Neural cell (in vitro differentiated cells): ENCODE measurements around the gene POMP. TPM values are rescaled to one million over a fixed set of nuclear protein-coding genes. Genes with fewer than 3 reads are reported as not detected.

Source experiments
- H2AFZ ChIP-seq: fragments of 200-600, 300-800 bp; sonication (generic), shearing (Covaris generic); 2 replicates; pipeline ENCODE4 v1.6.0; 2014; ENCODE audit warnings: low read depth, mild to moderate bottlenecking, antibody characterized with exemption, low read length, moderate library complexity
- H3F3A ChIP-seq: fragments of 200-600 bp; shearing (Covaris generic); 2 replicates; pipeline ENCODE4 v1.6.1; 2016; ENCODE audit warnings: mild to moderate bottlenecking, moderate library complexity, mixed read lengths, antibody characterized with exemption, low read length; ENCODE audit not compliant: insufficient read depth, poor library complexity, severe bottlenecking
- H3K27ac ChIP-seq: fragments of 200-600, 300-800 bp; sonication (generic), shearing (Covaris generic); 2 replicates; pipeline ENCODE4 v1.5.1; 2014; ENCODE audit warnings: mild to moderate bottlenecking, low read length, moderate library complexity
- H3K27me3 ChIP-seq: fragments of 300-800, 200-600 bp; sonication (generic), shearing (Covaris generic); 2 replicates; pipeline ENCODE4 v1.6.0; 2014; ENCODE audit warnings: mild to moderate bottlenecking, low read depth, low read length, moderate library complexity; ENCODE audit not compliant: insufficient read depth
- H3K36me3 ChIP-seq: fragments of 300-800, 200-600 bp; sonication (generic), shearing (Covaris generic); 2 replicates; pipeline ENCODE4 v1.5.1; 2014; ENCODE audit warnings: mild to moderate bottlenecking, antibody characterized with exemption, low read length, moderate library complexity; ENCODE audit not compliant: insufficient read depth
- H3K4me2 ChIP-seq: fragments of 300-800, 200-600 bp; sonication (generic), shearing (Covaris generic); 2 replicates; pipeline ENCODE4 v1.6.0; 2014; ENCODE audit warnings: mild to moderate bottlenecking, low read length
- H3K4me3 ChIP-seq: fragments of 300-800, 200-600 bp; sonication (generic), shearing (Covaris generic); 2 replicates; pipeline ENCODE4 v1.5.1; 2014; ENCODE audit warnings: mild to moderate bottlenecking, low read length, moderate library complexity
- H3K79me2 ChIP-seq: fragments of 200-600 bp; shearing (Covaris generic); replicated peaks from 2 replicates; pipeline ENCODE4 v1.6.0; 2014; ENCODE audit warnings: mild to moderate bottlenecking, low read length, moderate library complexity; ENCODE audit not compliant: insufficient read depth
- H3K9ac ChIP-seq: fragments of 300-800, 200-600 bp; sonication (generic), shearing (Covaris generic); 2 replicates; pipeline ENCODE4 v1.6.1; 2016; ENCODE audit warnings: mild to moderate bottlenecking, low read length, mixed read lengths
- H3K9me2 ChIP-seq: fragments of 200-600 bp; shearing (Covaris generic); 2 replicates; pipeline ENCODE4 v1.6.1; 2016; ENCODE audit warnings: mild to moderate bottlenecking, low read length, mixed read lengths; ENCODE audit not compliant: insufficient read depth
- H3K9me3 ChIP-seq: fragments of 200-600, 300-800 bp; sonication (generic), shearing (Covaris generic); 2 replicates; pipeline ENCODE4 v1.6.1; 2016; ENCODE audit warnings: mild to moderate bottlenecking, mixed run types, low read length, moderate library complexity, mixed read lengths
- H4K20me1 ChIP-seq: fragments of 200-600 bp; shearing (Covaris generic); 2 replicates; pipeline ENCODE4 v1.6.1; 2016; ENCODE audit warnings: mild to moderate bottlenecking, mixed run types; ENCODE audit not compliant: insufficient read depth
- EP300 ChIP-seq: fragments of 450-650 bp; conservative IDR thresholded peaks from 2 replicates; pipeline ENCODE4 v1.6.1; 2014; ENCODE audit warnings: antibody characterized with exemption, mild to moderate bottlenecking, moderate library complexity; ENCODE audit not compliant: poor library complexity, severe bottlenecking
- EZH2 ChIP-seq: fragments of 200-600, 300-800 bp; shearing (Covaris generic), sonication (generic); IDR thresholded peaks from 2 replicates; pipeline ENCODE4 v1.6.1; 2014; ENCODE audit warnings: antibody characterized with exemption, low read length, borderline replicate concordance, mild to moderate bottlenecking; ENCODE audit not compliant: insufficient read depth, poor library complexity, severe bottlenecking
- MXI1 ChIP-seq: fragments of 450-650 bp; conservative IDR thresholded peaks from 2 replicates; pipeline ENCODE4 v1.6.1; 2014; ENCODE audit warnings: antibody characterized with exemption, mild to moderate bottlenecking; ENCODE audit not compliant: poor library complexity, severe bottlenecking
- POLR2AphosphoS5 ChIP-seq: IDR thresholded peaks from 2 replicates; pipeline ENCODE4 v1.6.1; 2012
- RAD21 ChIP-seq: fragments of 450-650 bp; conservative IDR thresholded peaks from 2 replicates; pipeline ENCODE4 v1.6.1; 2014; ENCODE audit warnings: antibody characterized with exemption, mild to moderate bottlenecking, moderate library complexity
- SMC3 ChIP-seq: fragments of 450-650 bp; conservative IDR thresholded peaks from 2 replicates; pipeline ENCODE4 v1.6.1; 2014; ENCODE audit warnings: antibody characterized with exemption, mild to moderate bottlenecking, moderate library complexity; ENCODE audit not compliant: poor library complexity
- TAF1 ChIP-seq: IDR thresholded peaks from 2 replicates; pipeline ENCODE4 v1.6.1; 2012; ENCODE audit warnings: low read depth
- polyA plus RNA-seq: library from polyadenylated mRNA; depleted of rRNA; stranded (reverse); fragments of >200 nt; gene quantifications from 2 replicates; pipeline ENCODE4 v1.2.3, GENCODE V29; 2014
- TF ChIP-seq, protein P1 (sequence below): fragments of 450-650 bp; IDR thresholded peaks from 2 replicates; pipeline ENCODE4 v1.5.1; 2014; ENCODE audit warnings: antibody characterized with exemption, mild to moderate bottlenecking, moderate library complexity; ENCODE audit not compliant: poor library complexity, severe bottlenecking
- TF ChIP-seq, protein P2 (sequence below): IDR thresholded peaks from 2 replicates; pipeline ENCODE4 v1.6.1; 2012; ENCODE audit warnings: borderline replicate concordance

POMP gene
- polyA plus RNA-seq, 1 donor from 2014 or later, result 167 TPM

DNA sequence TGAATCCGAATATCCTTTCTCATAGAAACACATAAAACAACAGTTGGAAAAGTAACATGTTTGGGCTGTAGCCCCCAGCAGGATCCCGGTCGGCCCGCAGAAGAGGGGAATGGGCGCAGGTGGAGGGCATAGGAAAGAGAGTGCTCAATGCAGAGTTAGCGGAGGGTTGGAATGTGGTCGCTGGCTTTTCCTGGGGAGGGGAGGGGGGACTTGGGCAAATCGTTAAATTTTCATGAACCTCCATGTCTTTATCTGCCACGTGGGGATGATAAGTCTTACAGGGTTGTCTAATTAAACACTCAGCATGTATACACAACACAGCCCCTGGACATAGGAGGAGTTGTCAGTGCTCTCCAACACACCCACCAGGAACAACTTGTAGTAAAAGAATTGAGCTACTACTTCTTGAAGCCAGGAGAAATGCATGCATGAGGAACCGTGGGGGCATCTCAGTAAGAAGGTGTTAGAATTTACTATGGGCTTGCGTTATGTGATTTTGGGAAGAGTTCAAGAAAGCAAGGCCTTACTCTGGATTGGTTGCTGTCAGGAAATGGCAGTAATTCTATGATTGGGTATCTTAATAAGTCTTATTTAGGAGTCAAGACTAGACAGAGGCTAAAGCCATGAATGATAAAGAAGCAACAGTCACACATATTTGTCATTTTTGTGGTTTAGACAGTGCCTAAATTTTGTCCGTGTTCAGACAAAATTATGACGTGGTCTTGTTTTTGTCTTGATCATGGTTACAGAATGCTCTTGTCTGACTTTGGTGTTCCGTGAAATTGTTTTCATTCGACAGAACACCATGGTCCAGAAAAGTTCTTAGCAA, 60.5 kb downstream of the POMP start:
- Histone ChIP-seq H3K9ac (peak overlapping the region; percentile 74), H3F3A (no peaks in the 10 kb centered on the region), H4K20me1 (no peaks in the 10 kb centered on the region), H3K9me3 (no peaks in the 10 kb centered on the region), H2AFZ (peak overlapping the region; percentile 67), H3K27me3 (peaks cover 11% of the 10 kb centered on the region), H3K36me3 (no peaks in the 10 kb centered on the region), H3K9me2 (no peaks in the 10 kb centered on the region), H3K4me3 (peak overlapping the region; percentile 97), H3K4me2 (peak overlapping the region; percentile 66), H3K27ac (no peak overlapping the region), H3K79me2 (no peaks in the 10 kb centered on the region)
- no peak for TF ChIP-seq EP300
- no peak for TF ChIP-seq EZH2
- TF ChIP-seq, protein P1, sequence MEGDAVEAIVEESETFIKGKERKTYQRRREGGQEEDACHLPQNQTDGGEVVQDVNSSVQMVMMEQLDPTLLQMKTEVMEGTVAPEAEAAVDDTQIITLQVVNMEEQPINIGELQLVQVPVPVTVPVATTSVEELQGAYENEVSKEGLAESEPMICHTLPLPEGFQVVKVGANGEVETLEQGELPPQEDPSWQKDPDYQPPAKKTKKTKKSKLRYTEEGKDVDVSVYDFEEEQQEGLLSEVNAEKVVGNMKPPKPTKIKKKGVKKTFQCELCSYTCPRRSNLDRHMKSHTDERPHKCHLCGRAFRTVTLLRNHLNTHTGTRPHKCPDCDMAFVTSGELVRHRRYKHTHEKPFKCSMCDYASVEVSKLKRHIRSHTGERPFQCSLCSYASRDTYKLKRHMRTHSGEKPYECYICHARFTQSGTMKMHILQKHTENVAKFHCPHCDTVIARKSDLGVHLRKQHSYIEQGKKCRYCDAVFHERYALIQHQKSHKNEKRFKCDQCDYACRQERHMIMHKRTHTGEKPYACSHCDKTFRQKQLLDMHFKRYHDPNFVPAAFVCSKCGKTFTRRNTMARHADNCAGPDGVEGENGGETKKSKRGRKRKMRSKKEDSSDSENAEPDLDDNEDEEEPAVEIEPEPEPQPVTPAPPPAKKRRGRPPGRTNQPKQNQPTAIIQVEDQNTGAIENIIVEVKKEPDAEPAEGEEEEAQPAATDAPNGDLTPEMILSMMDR, result no peak
- TF ChIP-seq TAF1, result no peak
- no peak for TF ChIP-seq MXI1
- no peak for TF ChIP-seq SMC3
- TF ChIP-seq RAD21, result no peak
- TF ChIP-seq, protein P2, sequence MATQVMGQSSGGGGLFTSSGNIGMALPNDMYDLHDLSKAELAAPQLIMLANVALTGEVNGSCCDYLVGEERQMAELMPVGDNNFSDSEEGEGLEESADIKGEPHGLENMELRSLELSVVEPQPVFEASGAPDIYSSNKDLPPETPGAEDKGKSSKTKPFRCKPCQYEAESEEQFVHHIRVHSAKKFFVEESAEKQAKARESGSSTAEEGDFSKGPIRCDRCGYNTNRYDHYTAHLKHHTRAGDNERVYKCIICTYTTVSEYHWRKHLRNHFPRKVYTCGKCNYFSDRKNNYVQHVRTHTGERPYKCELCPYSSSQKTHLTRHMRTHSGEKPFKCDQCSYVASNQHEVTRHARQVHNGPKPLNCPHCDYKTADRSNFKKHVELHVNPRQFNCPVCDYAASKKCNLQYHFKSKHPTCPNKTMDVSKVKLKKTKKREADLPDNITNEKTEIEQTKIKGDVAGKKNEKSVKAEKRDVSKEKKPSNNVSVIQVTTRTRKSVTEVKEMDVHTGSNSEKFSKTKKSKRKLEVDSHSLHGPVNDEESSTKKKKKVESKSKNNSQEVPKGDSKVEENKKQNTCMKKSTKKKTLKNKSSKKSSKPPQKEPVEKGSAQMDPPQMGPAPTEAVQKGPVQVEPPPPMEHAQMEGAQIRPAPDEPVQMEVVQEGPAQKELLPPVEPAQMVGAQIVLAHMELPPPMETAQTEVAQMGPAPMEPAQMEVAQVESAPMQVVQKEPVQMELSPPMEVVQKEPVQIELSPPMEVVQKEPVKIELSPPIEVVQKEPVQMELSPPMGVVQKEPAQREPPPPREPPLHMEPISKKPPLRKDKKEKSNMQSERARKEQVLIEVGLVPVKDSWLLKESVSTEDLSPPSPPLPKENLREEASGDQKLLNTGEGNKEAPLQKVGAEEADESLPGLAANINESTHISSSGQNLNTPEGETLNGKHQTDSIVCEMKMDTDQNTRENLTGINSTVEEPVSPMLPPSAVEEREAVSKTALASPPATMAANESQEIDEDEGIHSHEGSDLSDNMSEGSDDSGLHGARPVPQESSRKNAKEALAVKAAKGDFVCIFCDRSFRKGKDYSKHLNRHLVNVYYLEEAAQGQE, result no peak
- no peak for TF ChIP-seq POLR2AphosphoS5

DNA sequence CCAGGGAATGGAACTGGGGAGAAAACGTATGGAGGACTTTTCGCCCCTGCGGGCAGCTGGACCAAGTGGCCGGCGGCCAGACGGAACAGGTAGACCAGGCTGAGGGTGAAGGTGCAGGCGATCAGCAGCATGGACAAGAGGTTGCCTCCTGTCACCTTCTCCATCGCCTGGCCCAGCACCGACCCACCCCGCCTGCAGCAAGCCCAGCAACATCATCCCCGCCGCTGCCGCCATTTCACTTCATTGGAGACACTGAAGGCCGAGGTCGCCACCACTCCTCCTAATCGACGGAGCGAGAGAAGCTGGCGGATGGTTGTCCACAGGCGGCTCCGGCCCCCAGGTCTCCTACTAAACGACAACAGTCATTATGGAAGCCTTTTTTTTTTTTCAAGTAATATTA, 64.9 kb downstream of the POMP start:
- H2AFZ ChIP-seq, result no peak overlapping the region
- H3K27me3 ChIP-seq, result no peaks in the 10 kb centered on the region
- H3K4me3 ChIP-seq, result no peak overlapping the region
- H3K4me2 ChIP-seq, result no peak overlapping the region
- no peak overlapping the region for H3K9ac ChIP-seq
- no peak overlapping the region for H3K27ac ChIP-seq
- no peaks in the 10 kb centered on the region for H4K20me1 ChIP-seq
- TF ChIP-seq, protein P1, result no peak
- TF ChIP-seq SMC3 (no peak), RAD21 (no peak), POLR2AphosphoS5 (no peak), TAF1 (no peak), EZH2 (no peak), EP300 (no peak), MXI1 (no peak)
- TF ChIP-seq, protein P2, result no peak
- H3K79me2 ChIP-seq, result no peaks in the 10 kb centered on the region
- no peaks in the 10 kb centered on the region for H3K9me2 ChIP-seq
- H3K9me3 ChIP-seq, result no peaks in the 10 kb centered on the region
- H3F3A ChIP-seq, result no peaks in the 10 kb centered on the region
- no peaks in the 10 kb centered on the region for H3K36me3 ChIP-seq
